SK-N-SH treated with all-trans-retinoic acid at 6 μM for 48 hours (cell line): ENCODE data around the gene TOX2.

Experiments used
- ATAC-seq: fragments of 200-7000 bp; cut with Tn5 transposase; 3 replicates; pipeline ENCODE4 v1.9.1; 2020; ENCODE audit warnings: mild to moderate bottlenecking, moderate library complexity
- ARNTL ChIP-seq: fragments of 450-650 bp; formaldehyde crosslinking; IDR thresholded peaks from 2 replicates; pipeline ENCODE4 v1.5.0; 2020; ENCODE audit warnings: low read depth, mild to moderate bottlenecking, moderate library complexity, borderline replicate concordance
- BACH2 ChIP-seq: fragments of 250-450 bp; sonication (Bioruptor Pico); IDR thresholded peaks from 2 replicates; pipeline ENCODE4 v1.9.0; 2021; ENCODE audit warnings: mild to moderate bottlenecking, borderline replicate concordance
- CSDC2 ChIP-seq: fragments of 250-450 bp; sonication (Bioruptor Pico); IDR thresholded peaks from 2 replicates; pipeline ENCODE4 v1.5.0; 2020; ENCODE audit warnings: mild to moderate bottlenecking, moderate library complexity
- ESRRG ChIP-seq: fragments of 250-450 bp; sonication (Bioruptor Pico); IDR thresholded peaks from 2 replicates; pipeline ENCODE4 v1.6.1; 2021; ENCODE audit warnings: mild to moderate bottlenecking
- GLIS3 ChIP-seq: fragments of 250-450 bp; sonication (Bioruptor Pico); IDR thresholded peaks from 2 replicates; pipeline ENCODE4 v1.5.0; 2020; ENCODE audit warnings: mild to moderate bottlenecking, moderate library complexity
- ISL1 ChIP-seq: fragments of 250-450 bp; sonication (Bioruptor Pico); IDR thresholded peaks from 2 replicates; pipeline ENCODE4 v2.1.2; 2022; ENCODE audit warnings: mild to moderate bottlenecking, moderate library complexity
- OSR1 ChIP-seq: fragments of 250-450 bp; sonication (Bioruptor Pico); IDR thresholded peaks from 2 replicates; pipeline ENCODE4 v1.8.0; 2022; ENCODE audit warnings: moderate library complexity, mild to moderate bottlenecking, inconsistent platforms
- PPARA ChIP-seq: fragments of 250-450 bp; sonication (Bioruptor Pico); IDR thresholded peaks from 2 replicates; pipeline ENCODE4 v1.5.0; 2020; ENCODE audit warnings: mild to moderate bottlenecking, borderline replicate concordance
- RARB ChIP-seq: fragments of 250-450 bp; sonication (Bioruptor Pico); IDR thresholded peaks from 2 replicates; pipeline ENCODE4 v1.8.0; 2021; ENCODE audit warnings: mild to moderate bottlenecking, moderate library complexity
- SNAI2 ChIP-seq: fragments of 250-450 bp; sonication (Bioruptor Pico); IDR thresholded peaks from 2 replicates; pipeline ENCODE4 v1.5.0; 2020; ENCODE audit warnings: mild to moderate bottlenecking, moderate library complexity
- TCF4 ChIP-seq: fragments of 250-450 bp; sonication (Bioruptor Pico); IDR thresholded peaks from 2 replicates; pipeline ENCODE4 v1.8.0; 2021; ENCODE audit warnings: mild to moderate bottlenecking, moderate library complexity, borderline replicate concordance
- TOX ChIP-seq: fragments of 250-450 bp; sonication (Bioruptor Pico); IDR thresholded peaks from 2 replicates; pipeline ENCODE4 v1.8.0; 2021; ENCODE audit warnings: mild to moderate bottlenecking, moderate library complexity, borderline replicate concordance
- ZC3H10 ChIP-seq: fragments of 250-450 bp; sonication (Bioruptor Pico); IDR thresholded peaks from 2 replicates; pipeline ENCODE4 v1.5.1; 2021; ENCODE audit warnings: mild to moderate bottlenecking, moderate library complexity
- ZFP3 ChIP-seq: fragments of 250-450 bp; sonication (Bioruptor Pico); IDR thresholded peaks from 2 replicates; pipeline ENCODE4 v1.5.0; 2020; ENCODE audit warnings: mild to moderate bottlenecking, moderate library complexity
- ZFP30 ChIP-seq: fragments of 450-650 bp; formaldehyde crosslinking; IDR thresholded peaks from 2 replicates; pipeline ENCODE4 v1.5.0; 2022; ENCODE audit warnings: mild to moderate bottlenecking, moderate library complexity
- ZNF565 ChIP-seq: fragments of 450-650 bp; formaldehyde crosslinking; conservative IDR thresholded peaks from 2 replicates; pipeline ENCODE4 v1.5.0; 2020; ENCODE audit warnings: low read depth, mild to moderate bottlenecking, moderate library complexity
- ZNF70 ChIP-seq: fragments of 450-650 bp; formaldehyde crosslinking; IDR thresholded peaks from 2 replicates; pipeline ENCODE4 v1.5.0; 2020; ENCODE audit warnings: mild to moderate bottlenecking, moderate library complexity
- ZNF8 ChIP-seq: fragments of 450-650 bp; formaldehyde crosslinking; IDR thresholded peaks from 2 replicates; pipeline ENCODE4 v1.5.0; 2020; ENCODE audit warnings: mild to moderate bottlenecking, moderate library complexity
- TF ChIP-seq, protein P1 (sequence below): fragments of 250-450 bp; sonication (Bioruptor Pico); IDR thresholded peaks from 2 replicates; pipeline ENCODE4 v1.8.0; 2021; ENCODE audit warnings: low read depth, mild to moderate bottlenecking, moderate library complexity, borderline replicate concordance
- TF ChIP-seq, protein P2 (sequence below): fragments of 250-450 bp; sonication (Bioruptor Pico); IDR thresholded peaks from 2 replicates; pipeline ENCODE4 v1.5.1; 2020; ENCODE audit warnings: low read depth, mild to moderate bottlenecking, moderate library complexity
- TF ChIP-seq, protein P3 (sequence below): fragments of 250-450 bp; sonication (Bioruptor Pico); IDR thresholded peaks from 2 replicates; pipeline ENCODE4 v1.5.0; 2020; ENCODE audit warnings: mild to moderate bottlenecking, moderate library complexity
- TF ChIP-seq, protein P4 (sequence below): fragments of 250-450 bp; sonication (Bioruptor Pico); IDR thresholded peaks from 2 replicates; pipeline ENCODE4 v1.5.1; 2021; ENCODE audit warnings: mild to moderate bottlenecking, moderate library complexity

Gene TOX2

DNA sequence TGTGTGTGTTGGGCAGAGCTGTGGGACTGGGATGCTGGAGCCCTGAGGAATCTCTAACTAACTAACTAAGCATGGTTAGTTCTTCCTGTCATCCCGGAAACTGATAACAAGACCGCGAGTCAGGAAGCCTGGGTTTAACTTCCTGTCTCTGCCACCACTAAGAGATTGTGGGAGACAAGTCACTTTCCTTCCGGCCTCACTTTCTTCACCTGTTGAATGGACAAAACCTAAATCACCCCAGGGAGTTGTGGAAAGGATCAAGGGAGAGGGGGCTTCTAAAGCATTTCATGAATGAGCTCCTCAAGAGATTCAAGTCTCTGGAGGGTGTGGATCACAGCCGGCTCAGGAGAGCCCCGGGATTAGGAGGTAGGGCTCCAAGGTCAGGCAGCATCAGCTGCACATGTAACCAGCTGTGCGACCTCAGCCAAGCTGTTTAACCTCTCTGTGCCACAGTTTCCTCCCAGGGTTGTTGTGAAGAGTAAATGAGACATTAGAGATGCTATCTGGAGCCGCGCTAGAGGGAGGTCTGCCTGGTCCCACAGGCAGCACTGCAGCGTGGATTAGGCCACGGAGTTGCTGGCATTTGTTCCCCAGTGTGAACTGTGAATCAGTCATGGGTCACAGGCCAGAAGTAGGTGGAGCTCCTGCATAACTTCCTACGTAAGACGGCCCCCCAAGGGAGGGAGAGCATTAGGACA is 105.1 kb downstream of the TOX2 start:
- TF ChIP-seq ZNF70 (CRISPR knock-in tag) (no peak), ARNTL (no peak), GLIS3 (CRISPR knock-in tag) (no peak), PPARA (CRISPR knock-in tag) (no peak), BACH2 (no peak), OSR1 (CRISPR knock-in tag) (no peak), ZNF565 (CRISPR knock-in tag) (no peak), RARB (no peak), ESRRG (CRISPR knock-in tag) (no peak), SNAI2 (CRISPR knock-in tag) (no peak)
- TF ChIP-seq, protein P1, sequence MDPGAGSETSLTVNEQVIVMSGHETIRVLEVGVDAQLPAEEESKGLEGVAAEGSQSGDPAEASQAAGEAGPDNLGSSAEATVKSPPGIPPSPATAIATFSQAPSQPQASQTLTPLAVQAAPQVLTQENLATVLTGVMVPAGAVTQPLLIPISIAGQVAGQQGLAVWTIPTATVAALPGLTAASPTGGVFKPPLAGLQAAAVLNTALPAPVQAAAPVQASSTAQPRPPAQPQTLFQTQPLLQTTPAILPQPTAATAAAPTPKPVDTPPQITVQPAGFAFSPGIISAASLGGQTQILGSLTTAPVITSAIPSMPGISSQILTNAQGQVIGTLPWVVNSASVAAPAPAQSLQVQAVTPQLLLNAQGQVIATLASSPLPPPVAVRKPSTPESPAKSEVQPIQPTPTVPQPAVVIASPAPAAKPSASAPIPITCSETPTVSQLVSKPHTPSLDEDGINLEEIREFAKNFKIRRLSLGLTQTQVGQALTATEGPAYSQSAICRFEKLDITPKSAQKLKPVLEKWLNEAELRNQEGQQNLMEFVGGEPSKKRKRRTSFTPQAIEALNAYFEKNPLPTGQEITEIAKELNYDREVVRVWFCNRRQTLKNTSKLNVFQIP (CRISPR knock-in tag): no peak
- TF ChIP-seq, protein P2, sequence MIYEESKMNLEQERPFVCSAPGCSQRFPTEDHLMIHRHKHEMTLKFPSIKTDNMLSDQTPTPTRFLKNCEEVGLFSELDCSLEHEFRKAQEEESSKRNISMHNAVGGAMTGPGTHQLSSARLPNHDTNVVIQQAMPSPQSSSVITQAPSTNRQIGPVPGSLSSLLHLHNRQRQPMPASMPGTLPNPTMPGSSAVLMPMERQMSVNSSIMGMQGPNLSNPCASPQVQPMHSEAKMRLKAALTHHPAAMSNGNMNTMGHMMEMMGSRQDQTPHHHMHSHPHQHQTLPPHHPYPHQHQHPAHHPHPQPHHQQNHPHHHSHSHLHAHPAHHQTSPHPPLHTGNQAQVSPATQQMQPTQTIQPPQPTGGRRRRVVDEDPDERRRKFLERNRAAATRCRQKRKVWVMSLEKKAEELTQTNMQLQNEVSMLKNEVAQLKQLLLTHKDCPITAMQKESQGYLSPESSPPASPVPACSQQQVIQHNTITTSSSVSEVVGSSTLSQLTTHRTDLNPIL (CRISPR knock-in tag): no peak
- TF ChIP-seq, protein P3, sequence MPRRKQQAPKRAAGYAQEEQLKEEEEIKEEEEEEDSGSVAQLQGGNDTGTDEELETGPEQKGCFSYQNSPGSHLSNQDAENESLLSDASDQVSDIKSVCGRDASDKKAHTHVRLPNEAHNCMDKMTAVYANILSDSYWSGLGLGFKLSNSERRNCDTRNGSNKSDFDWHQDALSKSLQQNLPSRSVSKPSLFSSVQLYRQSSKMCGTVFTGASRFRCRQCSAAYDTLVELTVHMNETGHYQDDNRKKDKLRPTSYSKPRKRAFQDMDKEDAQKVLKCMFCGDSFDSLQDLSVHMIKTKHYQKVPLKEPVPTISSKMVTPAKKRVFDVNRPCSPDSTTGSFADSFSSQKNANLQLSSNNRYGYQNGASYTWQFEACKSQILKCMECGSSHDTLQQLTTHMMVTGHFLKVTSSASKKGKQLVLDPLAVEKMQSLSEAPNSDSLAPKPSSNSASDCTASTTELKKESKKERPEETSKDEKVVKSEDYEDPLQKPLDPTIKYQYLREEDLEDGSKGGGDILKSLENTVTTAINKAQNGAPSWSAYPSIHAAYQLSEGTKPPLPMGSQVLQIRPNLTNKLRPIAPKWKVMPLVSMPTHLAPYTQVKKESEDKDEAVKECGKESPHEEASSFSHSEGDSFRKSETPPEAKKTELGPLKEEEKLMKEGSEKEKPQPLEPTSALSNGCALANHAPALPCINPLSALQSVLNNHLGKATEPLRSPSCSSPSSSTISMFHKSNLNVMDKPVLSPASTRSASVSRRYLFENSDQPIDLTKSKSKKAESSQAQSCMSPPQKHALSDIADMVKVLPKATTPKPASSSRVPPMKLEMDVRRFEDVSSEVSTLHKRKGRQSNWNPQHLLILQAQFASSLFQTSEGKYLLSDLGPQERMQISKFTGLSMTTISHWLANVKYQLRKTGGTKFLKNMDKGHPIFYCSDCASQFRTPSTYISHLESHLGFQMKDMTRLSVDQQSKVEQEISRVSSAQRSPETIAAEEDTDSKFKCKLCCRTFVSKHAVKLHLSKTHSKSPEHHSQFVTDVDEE: no peak
- ATAC-seq: no peak

DNA sequence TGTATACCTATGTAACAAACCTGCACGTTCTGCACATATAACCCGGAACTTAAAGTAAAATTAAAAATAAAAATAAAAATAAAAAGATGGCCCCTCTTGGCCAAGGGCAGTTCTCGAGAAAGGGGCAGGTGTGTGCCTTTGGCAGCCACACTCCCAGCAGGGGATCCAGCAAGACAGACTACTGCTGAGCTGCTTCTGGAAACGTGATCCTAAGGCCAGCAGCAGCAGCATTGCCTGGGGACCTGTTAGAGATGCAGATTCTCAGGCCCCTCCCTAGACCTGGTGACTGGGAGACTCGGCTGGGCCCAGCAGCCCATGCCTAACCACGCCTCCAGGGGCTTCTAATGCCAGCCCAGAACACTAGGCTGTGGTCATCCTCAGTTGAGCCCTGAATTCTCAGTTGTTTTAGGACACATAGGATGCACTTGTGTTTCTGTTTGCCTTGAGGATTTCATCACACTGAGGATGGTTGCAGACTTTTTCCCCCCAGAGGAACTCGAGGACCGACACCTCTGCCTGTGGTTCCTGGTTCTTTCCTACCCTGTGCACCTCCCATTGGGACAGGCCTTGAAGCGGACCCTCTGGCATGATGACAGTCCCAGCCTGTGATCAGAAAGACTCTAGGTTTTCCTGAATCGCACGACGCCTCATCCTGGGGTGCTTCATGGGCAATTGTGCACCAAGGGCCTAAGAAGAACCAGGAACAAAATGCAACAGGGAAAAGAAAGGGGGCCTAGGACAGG is 105.9 kb downstream of the TOX2 start:
- no peak for ATAC-seq
- TF ChIP-seq, protein P2 (CRISPR knock-in tag): no peak
- TF ChIP-seq ZNF70 (CRISPR knock-in tag) (no peak), CSDC2 (CRISPR knock-in tag) (no peak), TCF4 (no peak), SNAI2 (CRISPR knock-in tag) (no peak), TOX (CRISPR knock-in tag) (no peak), ISL1 (CRISPR knock-in tag) (no peak), OSR1 (CRISPR knock-in tag) (no peak), ZNF565 (CRISPR knock-in tag) (no peak), ZC3H10 (CRISPR knock-in tag) (no peak), BACH2 (no peak), GLIS3 (CRISPR knock-in tag) (no peak), ZFP3 (CRISPR knock-in tag) (no peak), RARB (no peak), ZFP30 (no peak), ZNF8 (CRISPR knock-in tag) (no peak), ESRRG (CRISPR knock-in tag) (no peak)
- TF ChIP-seq, protein P3: no peak
- TF ChIP-seq, protein P4, sequence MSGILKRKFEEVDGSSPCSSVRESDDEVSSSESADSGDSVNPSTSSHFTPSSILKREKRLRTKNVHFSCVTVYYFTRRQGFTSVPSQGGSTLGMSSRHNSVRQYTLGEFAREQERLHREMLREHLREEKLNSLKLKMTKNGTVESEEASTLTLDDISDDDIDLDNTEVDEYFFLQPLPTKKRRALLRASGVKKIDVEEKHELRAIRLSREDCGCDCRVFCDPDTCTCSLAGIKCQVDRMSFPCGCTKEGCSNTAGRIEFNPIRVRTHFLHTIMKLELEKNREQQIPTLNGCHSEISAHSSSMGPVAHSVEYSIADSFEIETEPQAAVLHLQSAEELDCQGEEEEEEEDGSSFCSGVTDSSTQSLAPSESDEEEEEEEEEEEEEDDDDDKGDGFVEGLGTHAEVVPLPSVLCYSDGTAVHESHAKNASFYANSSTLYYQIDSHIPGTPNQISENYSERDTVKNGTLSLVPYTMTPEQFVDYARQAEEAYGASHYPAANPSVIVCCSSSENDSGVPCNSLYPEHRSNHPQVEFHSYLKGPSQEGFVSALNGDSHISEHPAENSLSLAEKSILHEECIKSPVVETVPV (CRISPR knock-in tag): no peak
- TF ChIP-seq, protein P1 (CRISPR knock-in tag): no peak
